Measurements from ENCODE around the gene FAM229A.

GRCh38 chr1:32357614-32358013 lies 4.7 kb downstream of the FAM229A start:
- TF ChIP-seq POLR2A (IDR thresholded peaks at IDR 0.05; ENCODE audit: low read length) (no peak), GATA1 (IDR thresholded peaks at IDR 0.05; ENCODE audit: low read depth, low read length) (no peak)
